HCT116 (cell line): Measurements from ENCODE around the gene CAAP1. TPM values are rescaled to one million over a fixed set of nuclear protein-coding genes. Genes with fewer than 3 reads are reported as not detected.
"Not testable (repeated sequence)": the region's sequence is repeated elsewhere in the genome, so short reads cannot be mapped to it uniquely, and the experiment has no call there.

ENCODE experiments used
- ATAC-seq: fragments of 200-7000 bp; cut with Tn5 transposase; 2 replicates; pipeline ENCODE4 v1.9.1; 2020; ENCODE audit warnings: mild to moderate bottlenecking, moderate library complexity
- BruUV-seq: library from RNA; stranded (reverse); fragments of 400-500 nt; replicated peaks from 2 replicates; lab custom pipeline; 2021; lab: Mats Ljungman, UMichigan
- CTCF ChIA-PET: fragments of 300-600 bp; sonication (Branson Sonifier 250); formaldehyde crosslinking; loops from one replicate; lab custom pipeline; 2021; ENCODE audit warnings: antibody characterized with exemption; lab: Charles Lee
- POLR2A ChIA-PET: fragments of 300-600, 350-600 bp; sonication (Branson Sonifier 250); formaldehyde crosslinking; loops from one replicate; lab custom pipeline; 2021; ENCODE audit warnings: antibody characterized with exemption; lab: Charles Lee
- RAD21 ChIA-PET, 2 experiments: fragments of 300-600 bp; sonication (Branson Sonifier 250); formaldehyde crosslinking; loops; one replicate each; lab custom pipeline; 2023; ENCODE audit warnings: low total read pairs in 2 of 2; ENCODE audit not compliant: uncharacterized antibody in 2 of 2, unreplicated experiment in 2 of 2, low non-redundant PET in 1 of 2; lab: Charles Lee
- DNase-seq: peaks from one replicate; pipeline ENCODE4 v3.0.0-alpha.2; 2010; ENCODE audit warnings: low read depth, low spot score
- H2AFZ ChIP-seq: fragments of 200-600 bp; shearing (Covaris generic), sonication (generic); 2 replicates; pipeline ENCODE4 v1.6.1; 2017; ENCODE audit warnings: low read depth, mixed run types, mixed read lengths, antibody characterized with exemption, low read length; ENCODE audit not compliant: poor library complexity, severe bottlenecking
- H3K27ac ChIP-seq: 2 replicates; pipeline ENCODE4 v1.5.1; 2012; ENCODE audit warnings: low read depth, low read length
- H3K27me3 ChIP-seq: fragments of 200-600 bp; sonication (generic); 2 replicates; pipeline ENCODE4 v1.6.1; 2016; ENCODE audit warnings: mixed run types, low read length, mixed read lengths; ENCODE audit not compliant: insufficient read depth
- H3K36me3 ChIP-seq, 2 experiments: fragments of 200-500 bp in 1 of 2; fragments of 200-600 bp in 1 of 2; sonication (Bioruptor generic) in 1 of 2; sonication (generic) in 1 of 2; 2 replicates each; pipeline versions ENCODE4 v1.5.1 to v1.6.1; 2014 to 2016; ENCODE audit warnings: low read length in 2 of 2, inconsistent platforms in 1 of 2, mixed read lengths in 1 of 2, mixed run types in 1 of 2; ENCODE audit not compliant: insufficient read depth in 2 of 2, control insufficient read depth in 1 of 2
- H3K4me1 ChIP-seq, 2 experiments: fragments of 200-600 bp in 1 of 2; sonication (generic) in 1 of 2; 2 replicates each; pipeline versions ENCODE4 v1.5.1 to v1.6.1; 2012 to 2017; ENCODE audit warnings: low read length in 2 of 2, inconsistent platforms in 1 of 2, mild to moderate bottlenecking in 1 of 2, mixed read lengths in 1 of 2, mixed run types in 1 of 2, moderate library complexity in 1 of 2; ENCODE audit not compliant: insufficient read depth in 2 of 2, control insufficient read depth in 1 of 2
- H3K4me2 ChIP-seq: fragments of 200-600 bp; sonication (generic); 2 replicates; pipeline ENCODE4 v1.6.1; 2017; ENCODE audit warnings: mixed run types, low read length, mixed read lengths
- H3K4me3 ChIP-seq, 2 experiments: fragments of 200-600 bp in 1 of 2; sonication (generic) in 1 of 2; replicated peaks in 1 of 2; 2 replicates each; pipeline ENCODE4 v1.5.1; 2011 to 2016; ENCODE audit warnings: low read length in 2 of 2, control low read depth in 1 of 2, low read depth in 1 of 2, mild to moderate bottlenecking in 1 of 2, mixed read lengths in 1 of 2, mixed run types in 1 of 2
- H3K79me2 ChIP-seq: fragments of 200-600 bp; sonication (generic); 2 replicates; pipeline ENCODE4 v1.6.1; 2017; ENCODE audit warnings: mild to moderate bottlenecking, mixed run types, low read length, moderate library complexity, mixed read lengths; ENCODE audit not compliant: insufficient read depth
- H3K9ac ChIP-seq: fragments of 200-600 bp; sonication (generic); 2 replicates; pipeline ENCODE4 v1.6.1; 2016; ENCODE audit warnings: low read length, mixed read lengths
- H3K9me2 ChIP-seq: fragments of 200-600 bp; sonication (generic), shearing (Covaris generic); 2 replicates; pipeline ENCODE4 v1.6.1; 2017; ENCODE audit warnings: mixed run types, mild to moderate bottlenecking, moderate library complexity; ENCODE audit not compliant: insufficient read depth
- H3K9me3 ChIP-seq, 2 experiments: fragments of 200-500 bp in 1 of 2; fragments of 200-600 bp in 1 of 2; sonication (Bioruptor generic) in 1 of 2; sonication (generic) in 1 of 2; 2 replicates each; pipeline ENCODE4 v1.6.1; 2014 to 2017; ENCODE audit warnings: low read length in 2 of 2, mixed read lengths in 2 of 2, inconsistent platforms in 1 of 2, low read depth in 1 of 2, mild to moderate bottlenecking in 1 of 2, mixed run types in 1 of 2, moderate library complexity in 1 of 2; ENCODE audit not compliant: control insufficient read depth in 1 of 2, insufficient read depth in 1 of 2
- H4K20me1 ChIP-seq: fragments of 200-600 bp; sonication (generic), shearing (Covaris generic); 2 replicates; pipeline ENCODE4 v1.6.1; 2017; ENCODE audit warnings: mixed run types, mild to moderate bottlenecking, moderate library complexity; ENCODE audit not compliant: insufficient read depth
- CEBPB ChIP-seq: IDR thresholded peaks from 2 replicates; pipeline ENCODE4 v1.6.1; 2012; ENCODE audit warnings: low read depth
- ELF1 ChIP-seq: IDR thresholded peaks from 2 replicates; pipeline ENCODE4 v1.6.1; 2012; ENCODE audit warnings: low read depth, borderline replicate concordance
- FOSL1 ChIP-seq: IDR thresholded peaks from 2 replicates; pipeline ENCODE4 v1.6.1; 2012; ENCODE audit warnings: low read depth
- MAX ChIP-seq: IDR thresholded peaks from 2 replicates; pipeline ENCODE4 v1.6.1; 2012
- SRF ChIP-seq: IDR thresholded peaks from 2 replicates; pipeline ENCODE4 v1.6.1; 2012; ENCODE audit warnings: low read depth
- TCF7L2 ChIP-seq: IDR thresholded peaks from 2 replicates; pipeline ENCODE4 v1.7.0; 2011; ENCODE audit warnings: borderline replicate concordance, inconsistent platforms; ENCODE audit not compliant: insufficient read depth, insufficient read length; ENCODE audit errors: extremely low read depth
- ZBTB33 ChIP-seq: IDR thresholded peaks from 2 replicates; pipeline ENCODE4 v1.6.1; 2011; ENCODE audit warnings: mild to moderate bottlenecking, low read length, moderate library complexity; ENCODE audit not compliant: insufficient replicate concordance; ENCODE audit errors: extremely low read depth
- ZNF274 ChIP-seq: fragments of 200-500 bp; sonication (Bioruptor generic); IDR thresholded peaks from 2 replicates; pipeline ENCODE4 v1.6.1; 2014; ENCODE audit warnings: mild to moderate bottlenecking, low read depth, low read length, inconsistent platforms
- intact Hi-C: fragments of 100-400 bp; cut with micrococcal nuclease; formaldehyde crosslinking; loops from 2 replicates; pipeline ENCODE4 v1.10.0; 2022
- total RNA-seq: library from RNA; stranded (reverse); gene quantifications from one replicate; pipeline ENCODE4 v1.2.1, GENCODE V29; 2021; ENCODE audit not compliant: unreplicated experiment

Gene CAAP1
- total RNA-seq, 1 experiment from 2014 or later, result 19.1 TPM

GRCh38 chr9:26875155-26875554 lies 17.4 kb downstream of the CAAP1 start:
- H3K36me3 ChIP-seq, H3K27me3 ChIP-seq, H3K9me3 ChIP-seq, H3K4me3 ChIP-seq, BruUV-seq, H3K4me1 ChIP-seq, H2AFZ ChIP-seq, RAD21 ChIA-PET, H3K27ac ChIP-seq, ATAC-seq, POLR2A ChIA-PET, H4K20me1 ChIP-seq, H3K9me2 ChIP-seq, H3K4me2 ChIP-seq, DNase-seq, H3K9ac ChIP-seq, intact Hi-C loops, H3K79me2 ChIP-seq: not testable (repeated sequence)
- CTCF ChIA-PET, result interaction anchor here (1.5 kb wide), 1 partner anchor 14 kb away, joined by 6 read pairs; no protein-coding TSS in a partner anchor

DNA sequence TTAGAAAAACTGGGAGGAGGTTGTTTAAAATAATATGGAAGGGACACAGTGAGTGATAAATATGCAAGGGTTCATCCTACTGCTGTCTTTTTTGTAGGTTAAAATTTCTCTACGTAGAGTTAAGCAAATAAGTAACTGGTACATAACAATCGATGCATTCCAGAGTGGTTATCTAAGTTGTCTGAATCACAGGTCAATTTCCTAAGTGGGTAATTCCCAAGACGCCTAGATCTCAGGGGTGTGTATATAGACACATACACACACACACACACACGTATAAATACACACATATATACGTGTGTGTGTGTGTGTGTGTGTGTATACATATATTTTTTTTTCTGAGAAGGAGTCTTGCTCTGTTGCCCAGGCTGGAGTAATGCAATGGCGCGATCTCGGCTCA lies 22.3 kb downstream of the CAAP1 start:
- ChIA-PET RAD21 (no interaction called here), POLR2A (no interaction called here), CTCF (no interaction called here)
- TF ChIP-seq ZBTB33, result no peak
- TF ChIP-seq FOSL1, result no peak
- no peak for TF ChIP-seq SRF
- no peak for TF ChIP-seq CEBPB
- TF ChIP-seq TCF7L2, result no peak
- TF ChIP-seq MAX, result no peak
- no peak for TF ChIP-seq ZNF274
- TF ChIP-seq ELF1, result no peak
- no TSS peak for BruUV-seq
- intact Hi-C loops, result no loop called here
- DNase-seq (no peak), ATAC-seq (no peak)
- no peaks in the 10 kb centered on the region for H3K9me3 ChIP-seq
- no peak overlapping the region for H2AFZ ChIP-seq
- no peak overlapping the region for H3K4me3 ChIP-seq
- H3K9me2 ChIP-seq, result no peaks in the 10 kb centered on the region
- H3K27ac ChIP-seq, result no peak overlapping the region
- peaks cover 0 to 4% of the 10 kb centered on the region in 2 experiments; a peak in 2 of 4 replicates for H3K36me3 ChIP-seq
- H3K79me2 ChIP-seq, result peaks cover 3% of the 10 kb centered on the region; the same call in 1 of the 2 replicates
- no peaks in the 10 kb centered on the region for H4K20me1 ChIP-seq
- H3K4me2 ChIP-seq, result no peak overlapping the region
- H3K4me1 ChIP-seq, result no peaks in the 10 kb centered on the region
- no peaks in the 10 kb centered on the region for H3K27me3 ChIP-seq
- no peak overlapping the region for H3K9ac ChIP-seq
